GM23338 (cell line): ENCODE data around the gene PXDN. TPM values are rescaled to one million over a fixed set of nuclear protein-coding genes. Genes with fewer than 3 reads are reported as not detected.

Source experiments
- ATAC-seq: fragments of 200-7000 bp; cut with Tn5 transposase; 3 replicates; pipeline ENCODE4 v1.9.1; 2020
- DNase-seq: peaks from one replicate; pipeline ENCODE4 v3.0.0-alpha.2; 2015; ENCODE audit warnings: low spot score
- H2AFZ ChIP-seq: fragments of 200-600 bp; sonication (generic); 2 replicates; pipeline ENCODE4 v1.8.0; 2016; ENCODE audit warnings: antibody characterized with exemption, mild to moderate bottlenecking, moderate library complexity
- H3F3A ChIP-seq: fragments of 200-600 bp; sonication (generic); replicated peaks from 2 replicates; pipeline ENCODE4 v1.8.0; 2017; ENCODE audit warnings: antibody characterized with exemption, mixed run types, low read depth
- H3K27ac ChIP-seq: fragments of 200-600 bp; sonication (generic); 2 replicates; pipeline ENCODE4 v1.6.1; 2016; ENCODE audit warnings: low read depth
- H3K27me3 ChIP-seq: fragments of 200-600 bp; sonication (generic); 2 replicates; pipeline ENCODE4 v1.8.0; 2016; ENCODE audit warnings: mild to moderate bottlenecking, mixed run types, moderate library complexity; ENCODE audit not compliant: insufficient read depth
- H3K36me3 ChIP-seq: fragments of 200-600 bp; sonication (generic); 2 replicates; pipeline ENCODE4 v1.8.0; 2016; ENCODE audit warnings: mild to moderate bottlenecking; ENCODE audit not compliant: insufficient read depth
- H3K4me1 ChIP-seq: fragments of 200-600 bp; sonication (generic); 2 replicates; pipeline ENCODE4 v1.8.0; 2016; ENCODE audit warnings: mild to moderate bottlenecking, moderate library complexity; ENCODE audit not compliant: insufficient read depth
- H3K4me2 ChIP-seq: fragments of 200-600 bp; sonication (generic); 2 replicates; pipeline ENCODE4 v1.7.1; 2017; ENCODE audit warnings: mixed run types
- H3K4me3 ChIP-seq: fragments of 200-600 bp; sonication (generic); 2 replicates; pipeline ENCODE4 v1.6.1; 2016; ENCODE audit warnings: mixed run types
- H3K79me2 ChIP-seq: fragments of 200-600 bp; sonication (generic); replicated peaks from 2 replicates; pipeline ENCODE4 v1.8.0; 2017; ENCODE audit warnings: mild to moderate bottlenecking; ENCODE audit not compliant: insufficient read depth
- H3K9me2 ChIP-seq: fragments of 200-600 bp; sonication (generic); 2 replicates; pipeline ENCODE4 v1.8.0; 2017; ENCODE audit not compliant: insufficient read depth
- H4K20me1 ChIP-seq: fragments of 200-600 bp; sonication (generic); replicated peaks from 2 replicates; pipeline ENCODE4 v1.8.0; 2017; ENCODE audit warnings: mild to moderate bottlenecking; ENCODE audit not compliant: insufficient read depth
- H3K27ac Mint-ChIP-seq: 2 replicates; pipeline ENCODE4 v1.8.0; 2020; ENCODE audit warnings: inconsistent platforms, mild to moderate bottlenecking, moderate library complexity, mixed read lengths
- H3K27me3 Mint-ChIP-seq: 3 replicates; pipeline ENCODE4 v1.8.0; 2022; ENCODE audit warnings: low read depth, mild to moderate bottlenecking, moderate library complexity, mixed read lengths, inconsistent platforms; ENCODE audit not compliant: insufficient read depth, poor library complexity
- H3K36me3 Mint-ChIP-seq: 3 replicates; pipeline ENCODE4 v1.8.0; 2021; ENCODE audit warnings: low read depth, mild to moderate bottlenecking, inconsistent platforms, moderate library complexity, mixed read lengths
- H3K4me1 Mint-ChIP-seq: 3 replicates; pipeline ENCODE4 v1.8.0; 2020; ENCODE audit warnings: mild to moderate bottlenecking, inconsistent platforms, mixed read lengths
- H3K4me3 Mint-ChIP-seq: 3 replicates; pipeline ENCODE4 v1.8.0; 2021; ENCODE audit warnings: moderate library complexity, mild to moderate bottlenecking, inconsistent platforms, mixed read lengths
- H3K9me3 Mint-ChIP-seq: 3 replicates; pipeline ENCODE4 v1.8.0; 2020; ENCODE audit warnings: moderate library complexity, mild to moderate bottlenecking, inconsistent platforms, mixed read lengths
- CREB1 ChIP-seq: fragments of 250-450 bp; sonication (Bioruptor Pico); IDR thresholded peaks from 2 replicates; pipeline ENCODE4 v1.5.0; 2020; ENCODE audit warnings: low read depth, mild to moderate bottlenecking, moderate library complexity
- ETS1 ChIP-seq: IDR thresholded peaks from 2 replicates; pipeline ENCODE4 v1.6.1; 2016; ENCODE audit warnings: antibody characterized with exemption
- EZH2 ChIP-seq: fragments of 200-600 bp; sonication (generic); IDR thresholded peaks from one replicate; pipeline ENCODE4 v1.8.0; 2017; ENCODE audit warnings: antibody characterized with exemption, mild to moderate bottlenecking, low read depth; ENCODE audit not compliant: unreplicated experiment
- POLR2AphosphoS5 ChIP-seq: IDR thresholded peaks from 2 replicates; pipeline ENCODE4 v1.6.1; 2016; ENCODE audit warnings: antibody characterized with exemption, low read depth
- REST ChIP-seq: IDR thresholded peaks from one replicate; pipeline ENCODE4 v1.6.1; 2018; ENCODE audit warnings: antibody characterized with exemption; ENCODE audit not compliant: unreplicated experiment
- STAT1 ChIP-seq: IDR thresholded peaks from one replicate; pipeline ENCODE4 v1.6.1; 2016; ENCODE audit warnings: antibody characterized with exemption; ENCODE audit not compliant: unreplicated experiment
- ZNF114 ChIP-seq: fragments of 250-450 bp; sonication (Bioruptor Pico); IDR thresholded peaks from 2 replicates; pipeline ENCODE4 v1.5.0; 2020; ENCODE audit warnings: mild to moderate bottlenecking, moderate library complexity
- ZNF462 ChIP-seq: fragments of 250-450 bp; sonication (Bioruptor Pico); IDR thresholded peaks from 2 replicates; pipeline ENCODE4 v1.5.0; 2020; ENCODE audit warnings: mild to moderate bottlenecking, moderate library complexity
- polyA plus RNA-seq: library from polyadenylated mRNA; unstranded; fragments of >200 nt; fragmentation: Nextera tagmentation; extraction: Ambion mirVana; gene quantifications from 2 replicates; pipeline ENCODE4 v1.2.1, GENCODE V29; 2016
- total RNA-seq: library from RNA; depleted of rRNA; stranded (reverse); fragments of >200 nt; shearing (Covaris generic); gene quantifications from 2 replicates; pipeline ENCODE4 v1.2.3, GENCODE V29; 2014

PXDN gene
- total and polyA plus RNA-seq, 2 experiments from 2014 or later: 42.2 to 225 TPM

- H3K4me1 Mint-ChIP-seq: peaks cover 14% of the 10 kb centered on the region
Measured at GRCh38 chr2:1661891-1662605, 82.3 kb downstream of the PXDN start.

GRCh38 chr2:1660656-1661640 lies 83.4 kb downstream of the PXDN start:
- H3K27me3 ChIP-seq: no peaks in the 10 kb centered on the region
- H3K4me3 Mint-ChIP-seq: no peak overlapping the region
- peaks cover 4% of the 10 kb centered on the region for H3K27me3 Mint-ChIP-seq
- no peaks in the 10 kb centered on the region for H3K9me3 Mint-ChIP-seq
- no peak overlapping the region for H2AFZ ChIP-seq
- no peak overlapping the region for H3K4me2 ChIP-seq
- peaks cover 3% of the 10 kb centered on the region for H4K20me1 ChIP-seq
- peaks cover 15% of the 10 kb centered on the region for H3K4me1 Mint-ChIP-seq
- no peak overlapping the region for H3K27ac Mint-ChIP-seq
- no peak overlapping the region for H3K27ac ChIP-seq
- no peaks in the 10 kb centered on the region for H3K9me2 ChIP-seq
- H3K4me1 ChIP-seq: no peaks in the 10 kb centered on the region
- H3K79me2 ChIP-seq: no peaks in the 10 kb centered on the region; the same call in 1 of the 2 replicates
- ATAC-seq (no peak), DNase-seq (no peak)
- H3K36me3 Mint-ChIP-seq: peaks cover 63% of the 10 kb centered on the region
- no peaks in the 10 kb centered on the region for H3F3A ChIP-seq
- H3K36me3 ChIP-seq: peaks cover 35% of the 10 kb centered on the region
- H3K4me3 ChIP-seq: no peak overlapping the region
- TF ChIP-seq REST (no peak), ZNF114 (CRISPR knock-in tag) (no peak), CREB1 (CRISPR knock-in tag) (no peak), ETS1 (no peak), POLR2AphosphoS5 (no peak), EZH2 (no peak), ZNF462 (CRISPR knock-in tag) (no peak), STAT1 (no peak)

More at GRCh38 chr2:1661891-1662605, 82.3 kb downstream of the PXDN start:
- no peaks in the 10 kb centered on the region; the same call in 1 of the 2 replicates for H3K79me2 ChIP-seq
- Mint-ChIP-seq H3K27ac (no peak overlapping the region), H3K9me3 (no peaks in the 10 kb centered on the region), H3K27me3 (peaks cover 4% of the 10 kb centered on the region), H3K4me3 (no peak overlapping the region), H3K36me3 (peaks cover 69% of the 10 kb centered on the region)
- ATAC-seq (no peak), DNase-seq (no peak)
- no peak overlapping the region for H3K4me3 ChIP-seq
- TF ChIP-seq ZNF114 (CRISPR knock-in tag): no peak
- no peak overlapping the region for H3K27ac ChIP-seq
- H3K4me2 ChIP-seq: no peak overlapping the region
- H3K9me2 ChIP-seq: no peaks in the 10 kb centered on the region
- H3K27me3 ChIP-seq: no peaks in the 10 kb centered on the region
- peaks cover 39% of the 10 kb centered on the region for H3K36me3 ChIP-seq
- no peaks in the 10 kb centered on the region for H3F3A ChIP-seq
- H4K20me1 ChIP-seq: no peaks in the 10 kb centered on the region; the same call in 1 of the 2 replicates
- no peak overlapping the region for H2AFZ ChIP-seq
- H3K4me1 ChIP-seq: no peaks in the 10 kb centered on the region
